Glomerular visceral epithelial cell (primary cell): ENCODE measurements around the gene COL27A1.

Source experiments
- DNase-seq: peaks from one replicate; pipeline ENCODE4 v3.0.0-alpha.2; 2016; ENCODE audit errors: extremely low spot score

COL27A1 gene

GRCh38 chr9:114206221-114206789 lies 51.0 kb downstream of the COL27A1 start:
- no peak for DNase-seq

- DNase-seq: peak; percentile 62
These were observed 51.9 kb downstream of the COL27A1 start for GRCh38 chr9:114207034-114207810.

- DNase-seq: no peak
These were observed 52.5 kb downstream of the COL27A1 start for GRCh38 chr9:114207845-114208244.

GRCh38 chr9:114209151-114209550 lies 53.8 kb downstream of the COL27A1 start:
- DNase-seq: no peak

GRCh38 chr9:114210136-114210535 lies 54.8 kb downstream of the COL27A1 start:
- DNase-seq: no peak

- DNase-seq: no peak
These were observed 55.4 kb downstream of the COL27A1 start for GRCh38 chr9:114210691-114211276.

GRCh38 chr9:114212826-114213225 lies 57.5 kb downstream of the COL27A1 start:
- DNase-seq: peak; percentile 31

GRCh38 chr9:114213566-114213965 lies 58.2 kb downstream of the COL27A1 start:
- DNase-seq: no peak

- DNase-seq: no peak
These were observed 58.8 kb downstream of the COL27A1 start for GRCh38 chr9:114214181-114214580.

- DNase-seq: no peak
These were observed 59.5 kb downstream of the COL27A1 start for GRCh38 chr9:114214686-114215414.

GRCh38 chr9:114216081-114216480 lies 60.7 kb downstream of the COL27A1 start:
- peak; percentile 53 for DNase-seq

GRCh38 chr9:114216976-114217375 lies 61.6 kb downstream of the COL27A1 start:
- no peak for DNase-seq

- no peak for DNase-seq
These were observed 63.2 kb downstream of the COL27A1 start for GRCh38 chr9:114218264-114219120.

- no peak for DNase-seq
These were observed 64.8 kb downstream of the COL27A1 start for GRCh38 chr9:114220061-114220541.

- no peak for DNase-seq
These were observed 66.5 kb downstream of the COL27A1 start for GRCh38 chr9:114221706-114222465.

- DNase-seq: peak; percentile 42
These were observed 68.4 kb downstream of the COL27A1 start for GRCh38 chr9:114223564-114224246.

- DNase-seq: peak; percentile 23
These were observed 68.9 kb downstream of the COL27A1 start for GRCh38 chr9:114224247-114224610.

- DNase-seq: peak; percentile 40
These were observed 70.3 kb downstream of the COL27A1 start for GRCh38 chr9:114225561-114226212.

GRCh38 chr9:114226246-114227055 lies 71.1 kb downstream of the COL27A1 start:
- no peak for DNase-seq
